ENCODE measurements around the gene CMTM4.
"Not testable (repeated sequence)": the region's sequence is repeated elsewhere in the genome, so short reads cannot be mapped to it uniquely, and the experiment has no call there.

The CMTM4 gene

GRCh38 chr16:66668777-66669444, 27.6 kb downstream of the CMTM4 start:
- no peak for DNase-seq

- DNase-seq = no peak
Observed at GRCh38 chr16:66667944-66668343, 28.6 kb downstream of the CMTM4 start.

GRCh38 chr16:66662445-66663194, 33.9 kb downstream of the CMTM4 start:
- DNase-seq = no peak

GRCh38 chr16:66661671-66662346, 34.7 kb downstream of the CMTM4 start:
- DNase-seq = not testable (repeated sequence)

- DNase-seq = no peak
Observed at GRCh38 chr16:66661210-66661560, 35.4 kb downstream of the CMTM4 start.

- DNase-seq = no peak
Observed at GRCh38 chr16:66660422-66661209, 35.9 kb downstream of the CMTM4 start.

GRCh38 chr16:66658860-66659190, 37.7 kb downstream of the CMTM4 start:
- no peak for DNase-seq

- DNase-seq = no peak
Observed at GRCh38 chr16:66658143-66658859, 38.2 kb downstream of the CMTM4 start.

- no peak for DNase-seq
Observed at GRCh38 chr16:66656547-66656946, 40.0 kb downstream of the CMTM4 start.

GRCh38 chr16:66653581-66654350, 42.8 kb downstream of the CMTM4 start:
- no peak for DNase-seq

GRCh38 chr16:66652661-66653360, 43.7 kb downstream of the CMTM4 start:
- no peak for DNase-seq

GRCh38 chr16:66651965-66652364, 44.6 kb downstream of the CMTM4 start:
- DNase-seq = no peak

- no peak for DNase-seq
Observed at GRCh38 chr16:66651474-66651765, 45.1 kb downstream of the CMTM4 start.

GRCh38 chr16:66650707-66651473, 45.7 kb downstream of the CMTM4 start:
- DNase-seq = peak; percentile 65

- DNase-seq = no peak
Observed at GRCh38 chr16:66649636-66650205, 46.8 kb downstream of the CMTM4 start.

- DNase-seq = no peak
Observed at GRCh38 chr16:66649167-66649566, 47.4 kb downstream of the CMTM4 start.

GRCh38 chr16:66647866-66648265, 48.7 kb downstream of the CMTM4 start:
- no peak for DNase-seq

GRCh38 chr16:66641387-66641786, 55.2 kb downstream of the CMTM4 start:
- no peak for DNase-seq

GRCh38 chr16:66640724-66641314, 55.7 kb downstream of the CMTM4 start:
- no peak for DNase-seq

Measured in stimulated activated naive CD4-positive, alpha-beta T cell treated with Interleukin-2 at 50 U/mL for 16 hours (primary cell).